ENCODE results near the gene OBSCN. TPM values are rescaled to one million over a fixed set of nuclear protein-coding genes. Genes with fewer than 3 reads are reported as not detected.

The OBSCN gene
- total and polyA plus RNA-seq, 2 donors (not counting 3 experiments of a cell fraction or from before 2014, with no cell fraction given) = 1.5 to 2.9 TPM

DNA sequence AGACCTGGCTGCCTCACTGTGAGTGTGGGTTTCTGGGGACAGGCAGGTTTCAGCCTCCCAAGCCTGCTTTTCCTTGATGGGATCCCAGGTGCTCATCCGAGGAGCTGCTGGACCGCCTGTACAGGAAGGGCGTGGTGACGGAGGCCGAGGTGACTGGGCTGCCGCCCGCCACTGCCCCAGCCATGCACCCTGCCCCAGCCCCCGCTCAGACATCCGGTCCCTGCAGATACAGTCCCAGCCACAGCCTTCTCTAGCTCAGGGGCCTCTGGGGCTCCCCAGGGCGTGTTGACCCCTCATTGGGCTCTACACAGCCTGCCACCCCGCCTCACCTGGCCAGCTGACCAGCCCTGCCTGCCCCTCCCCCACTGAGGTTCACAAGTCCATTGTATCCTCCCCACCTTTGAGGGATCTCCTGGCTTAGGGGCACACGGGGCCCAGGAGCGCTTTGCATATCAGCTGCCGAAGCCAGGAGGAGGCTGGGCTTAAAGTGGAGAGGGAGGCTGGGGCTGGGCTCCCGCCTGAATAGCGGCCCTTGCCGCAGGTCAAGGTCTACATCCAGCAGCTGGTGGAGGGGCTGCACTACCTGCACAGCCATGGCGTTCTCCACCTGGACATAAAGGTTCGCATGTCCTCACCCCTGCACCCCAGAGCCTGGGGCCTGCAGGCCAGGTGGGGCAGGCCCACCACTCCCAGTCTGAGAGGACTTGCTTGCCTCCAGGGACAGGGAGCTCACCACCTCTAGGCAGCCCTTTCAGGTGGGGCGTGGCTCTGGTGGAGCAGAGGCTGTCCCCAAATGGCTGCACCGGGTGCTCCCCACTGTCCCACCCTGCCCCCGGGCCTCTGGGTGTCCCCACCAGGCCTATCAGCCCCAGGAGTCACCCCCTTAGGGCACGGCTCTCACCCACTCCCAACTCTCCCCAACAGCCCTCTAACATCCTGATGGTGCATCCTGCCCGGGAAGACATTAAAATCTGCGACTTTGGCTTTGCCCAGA is 160.3 kb downstream of the OBSCN start:
- Histone ChIP-seq H3K4me1 (ENCODE audit: control insufficient read depth, extremely low read depth, insufficient read depth, low read length) (no peaks in the 10 kb centered on the region), H3K79me2 (ENCODE audit: control insufficient read depth, insufficient read depth, low read length) (no peaks in the 10 kb centered on the region), H2AFZ (ENCODE audit: low read depth, low read length) (no peak overlapping the region), H4K20me1 (replicated peaks; ENCODE audit: control insufficient read depth, extremely low read depth, insufficient read depth, low read length) (no peaks in the 10 kb centered on the region), H3K4me2 (ENCODE audit: insufficient read depth, low read length) (no peak overlapping the region), H3K9me3 (replicated peaks; ENCODE audit: control insufficient read depth, insufficient read depth, low read length) (no peaks in the 10 kb centered on the region), H3K36me3 (ENCODE audit: control insufficient read depth in 2 of 2, extremely low read depth in 1 of 2, insufficient read depth in 2 of 2, low read length in 2 of 2) (no peaks in the 10 kb centered on the region), H3K9ac (replicated peaks; ENCODE audit: extremely low read depth, insufficient read depth, low read length) (no peak overlapping the region), H3K27me3 (ENCODE audit: control insufficient read depth in 2 of 2, insufficient read depth in 2 of 2, low read length in 2 of 2) (no peaks in the 10 kb centered on the region), H3K9me1 (replicated peaks; ENCODE audit: control insufficient read depth, extremely low read depth, insufficient read depth, low read length) (no peaks in the 10 kb centered on the region), H3K4me3 (replicated peaks in 1 of 3; ENCODE audit: insufficient read depth in 1 of 3, low read depth in 1 of 3, low read length in 3 of 3) (no peak overlapping the region), H3K27ac (ENCODE audit: insufficient read depth, low read depth, low read length) (no peak overlapping the region)
- BruUV-seq (replicated peaks) = no TSS peak
- intact Hi-C loops (cut with micrococcal nuclease) = no loop called here
- no peak for TF ChIP-seq GATA2 (IDR thresholded peaks at IDR 0.05; ENCODE audit: insufficient read depth, insufficient read length, low read depth, low read length)
- TF ChIP-seq POLR2AphosphoS5 (IDR thresholded peaks at IDR 0.05; ENCODE audit: insufficient read depth, low read depth, low read length) = no peak
- TF ChIP-seq, protein P1, sequence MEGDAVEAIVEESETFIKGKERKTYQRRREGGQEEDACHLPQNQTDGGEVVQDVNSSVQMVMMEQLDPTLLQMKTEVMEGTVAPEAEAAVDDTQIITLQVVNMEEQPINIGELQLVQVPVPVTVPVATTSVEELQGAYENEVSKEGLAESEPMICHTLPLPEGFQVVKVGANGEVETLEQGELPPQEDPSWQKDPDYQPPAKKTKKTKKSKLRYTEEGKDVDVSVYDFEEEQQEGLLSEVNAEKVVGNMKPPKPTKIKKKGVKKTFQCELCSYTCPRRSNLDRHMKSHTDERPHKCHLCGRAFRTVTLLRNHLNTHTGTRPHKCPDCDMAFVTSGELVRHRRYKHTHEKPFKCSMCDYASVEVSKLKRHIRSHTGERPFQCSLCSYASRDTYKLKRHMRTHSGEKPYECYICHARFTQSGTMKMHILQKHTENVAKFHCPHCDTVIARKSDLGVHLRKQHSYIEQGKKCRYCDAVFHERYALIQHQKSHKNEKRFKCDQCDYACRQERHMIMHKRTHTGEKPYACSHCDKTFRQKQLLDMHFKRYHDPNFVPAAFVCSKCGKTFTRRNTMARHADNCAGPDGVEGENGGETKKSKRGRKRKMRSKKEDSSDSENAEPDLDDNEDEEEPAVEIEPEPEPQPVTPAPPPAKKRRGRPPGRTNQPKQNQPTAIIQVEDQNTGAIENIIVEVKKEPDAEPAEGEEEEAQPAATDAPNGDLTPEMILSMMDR (IDR thresholded peaks at IDR 0.05; ENCODE audit: extremely low read depth in 1 of 2, insufficient read depth in 1 of 2, low read depth in 1 of 2, low read length in 2 of 2) = no peak
- no peak for TF ChIP-seq POLR2A (IDR thresholded peaks at IDR 0.05; ENCODE audit: low read depth, low read length)
- no peak for TF ChIP-seq EZH2 (IDR thresholded peaks at IDR 0.05; ENCODE audit: borderline replicate concordance, low read depth, low read length, severe bottlenecking)
- no peak for TF ChIP-seq MYC (IDR thresholded peaks at IDR 0.05; ENCODE audit: low read depth, low read length)
- TF ChIP-seq JUN (IDR thresholded peaks at IDR 0.05; ENCODE audit: borderline replicate concordance, insufficient read depth, insufficient read length, low read depth) = no peak
- TF ChIP-seq FOS (IDR thresholded peaks at IDR 0.05; ENCODE audit: borderline replicate concordance, insufficient read depth, low read length) = no peak
- TF ChIP-seq, protein P2, sequence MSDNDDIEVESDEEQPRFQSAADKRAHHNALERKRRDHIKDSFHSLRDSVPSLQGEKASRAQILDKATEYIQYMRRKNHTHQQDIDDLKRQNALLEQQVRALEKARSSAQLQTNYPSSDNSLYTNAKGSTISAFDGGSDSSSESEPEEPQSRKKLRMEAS (IDR thresholded peaks at IDR 0.05; ENCODE audit: insufficient read depth, insufficient read length) = no peak
- DNase-seq (ENCODE audit: low read depth, low spot score) (no peak), FAIRE-seq (no peak)
- dilution Hi-C loops (cut with MboI; ENCODE audit: extremely low pct_ligation_motif_present, low sequenced_read_pairs) = no loop called here
- ChIA-PET POLR2A (no interaction called here), CTCF (no interaction called here)
